GM12878 (cell line): ENCODE data around the gene NSL1. TPM values are rescaled to one million over a fixed set of nuclear protein-coding genes. Genes with fewer than 3 reads are reported as not detected.

Experiments used
- ATAC-seq: fragments of 200-7000 bp; cut with Tn5 transposase; 3 replicates; pipeline ENCODE4 v1.9.1; 2020; ENCODE audit warnings: mild to moderate bottlenecking, moderate library complexity
- BruUV-seq: library from RNA; stranded (reverse); fragments of 400-500 nt; replicated peaks from 2 replicates; lab custom pipeline; 2021; lab: Mats Ljungman, UMichigan
- CTCF ChIA-PET: fragments of 300-600 bp; sonication (Branson Sonifier 250); formaldehyde crosslinking; extraction: SDS; loops from one replicate; lab custom pipeline; 2021; ENCODE audit warnings: inconsistent platforms; lab: Yijun Ruan, JAX
- POLR2A ChIA-PET: fragments of 350-600 bp; formaldehyde crosslinking; extraction: SDS; loops from one replicate; lab custom pipeline; 2021; ENCODE audit warnings: inconsistent platforms; lab: Charles Lee
- RAD21 ChIA-PET: fragments of 300-600 bp; sonication (Branson Sonifier 250); formaldehyde crosslinking; loops from one replicate; lab custom pipeline; 2023; ENCODE audit warnings: antibody characterized with exemption; ENCODE audit not compliant: unreplicated experiment; lab: Charles Lee
- SMC1A ChIA-PET: fragments of 300-600 bp; sonication (Branson Sonifier 250); formaldehyde crosslinking; loops from one replicate; lab custom pipeline; 2023; ENCODE audit not compliant: unreplicated experiment, uncharacterized antibody; lab: Charles Lee
- DNase-seq: peaks from one replicate; pipeline ENCODE4 v3.0.0-alpha.2; 2011; ENCODE audit warnings: low read depth, low spot score
- FAIRE-seq: peaks from 3 replicates; lab custom pipeline; 2011; peaks lifted over from hg19 to GRCh38; lab: Jason Lieb, UNC
- H2AFZ ChIP-seq: 2 replicates; pipeline ENCODE4 v1.6.0; 2011; ENCODE audit warnings: low read depth, low read length, control low read depth; ENCODE audit not compliant: control insufficient read depth
- H3K27ac ChIP-seq: 2 replicates; pipeline ENCODE4 v1.5.1; 2011; ENCODE audit warnings: control low read depth; ENCODE audit not compliant: control insufficient read depth, insufficient read depth
- H3K27me3 ChIP-seq, 2 experiments: replicated peaks in 1 of 2; 2 replicates each; pipeline versions ENCODE4 v1.6.0 to v1.6.1; 2011; ENCODE audit warnings: low read length in 1 of 2; ENCODE audit not compliant: control insufficient read depth in 2 of 2, insufficient read depth in 2 of 2
- H3K36me3 ChIP-seq, 2 experiments: 2 replicates each; pipeline ENCODE4 v1.5.1; 2011; ENCODE audit warnings: low read length in 1 of 2; ENCODE audit not compliant: control insufficient read depth in 2 of 2, insufficient read depth in 2 of 2
- H3K4me1 ChIP-seq: 2 replicates; pipeline ENCODE4 v1.6.1; 2011; ENCODE audit warnings: mild to moderate bottlenecking, low read length, moderate library complexity, mixed read lengths; ENCODE audit not compliant: control insufficient read depth, insufficient read depth
- H3K4me2 ChIP-seq: 2 replicates; pipeline ENCODE4 v1.6.0; 2011; ENCODE audit warnings: control low read depth; ENCODE audit not compliant: control insufficient read depth, insufficient read depth
- H3K4me3 ChIP-seq: fragments of 200-600 bp; sonication (generic); 2 replicates; pipeline ENCODE4 v1.5.1; 2016
- H3K79me2 ChIP-seq: 2 replicates; pipeline ENCODE4 v1.6.0; 2011; ENCODE audit warnings: low read length; ENCODE audit not compliant: control insufficient read depth, insufficient read depth
- H3K9ac ChIP-seq: 2 replicates; pipeline ENCODE4 v1.8.0; 2011; ENCODE audit warnings: low read length, control low read depth, mixed read lengths; ENCODE audit not compliant: control insufficient read depth, insufficient read depth
- H3K9me3 ChIP-seq: replicated peaks from 3 replicates; pipeline ENCODE4 v1.5.1; 2011; ENCODE audit warnings: mild to moderate bottlenecking, low read length; ENCODE audit not compliant: control insufficient read depth, insufficient read depth
- H4K20me1 ChIP-seq: 2 replicates; pipeline ENCODE4 v1.6.0; 2011; ENCODE audit not compliant: control insufficient read depth, insufficient read depth
- ASH2L ChIP-seq: fragments of 300-600, 200-600 bp; sonication (generic); IDR thresholded peaks from 2 replicates; pipeline ENCODE4 v1.6.1; 2017; ENCODE audit warnings: low read depth, mild to moderate bottlenecking, borderline replicate concordance
- CREM ChIP-seq: IDR thresholded peaks from 2 replicates; pipeline ENCODE4 v1.6.1; 2014; ENCODE audit warnings: antibody characterized with exemption, low read depth
- IKZF2 ChIP-seq, 2 experiments: fragments of 450-650 bp; IDR thresholded peaks; 2 replicates each; pipeline ENCODE4 v1.6.1; 2017; ENCODE audit warnings: mild to moderate bottlenecking in 2 of 2, moderate library complexity in 2 of 2
- IRF4 ChIP-seq: IDR thresholded peaks from 2 replicates; pipeline ENCODE4 v1.6.1; 2011; ENCODE audit warnings: low read depth, low read length
- JUND ChIP-seq: IDR thresholded peaks from 2 replicates; pipeline ENCODE4 v1.6.1; 2012; ENCODE audit warnings: low read depth, mild to moderate bottlenecking, low read length, improper control_type of control experiment, moderate library complexity
- KLF5 ChIP-seq: fragments of 450-650 bp; IDR thresholded peaks from 2 replicates; pipeline ENCODE4 v1.6.1; 2014; ENCODE audit warnings: mild to moderate bottlenecking; ENCODE audit not compliant: partially characterized antibody
- NR2C2 ChIP-seq: IDR thresholded peaks from 2 replicates; pipeline ENCODE4 v1.6.1; 2011; ENCODE audit warnings: borderline replicate concordance, low read depth; ENCODE audit not compliant: control insufficient read depth, insufficient read length
- PAX5 ChIP-seq: IDR thresholded peaks from 2 replicates; pipeline ENCODE4 v1.6.1; 2011; ENCODE audit warnings: low read depth, low read length, borderline replicate concordance
- RB1 ChIP-seq: fragments of 450-650 bp; formaldehyde crosslinking; IDR thresholded peaks from 2 replicates; pipeline ENCODE4 v1.6.1; 2017; ENCODE audit warnings: mild to moderate bottlenecking, borderline replicate concordance
- SIN3A ChIP-seq: IDR thresholded peaks from 2 replicates; pipeline ENCODE4 v1.6.1; 2012; ENCODE audit warnings: low read depth, low read length, improper control_type of control experiment
- SMAD5 ChIP-seq: IDR thresholded peaks from 2 replicates; pipeline ENCODE4 v1.6.1; 2016; ENCODE audit warnings: antibody characterized with exemption, low read depth
- SMC3 ChIP-seq: IDR thresholded peaks from 2 replicates; pipeline ENCODE4 v1.6.1; 2011; ENCODE audit warnings: low read length, improper control_type of control experiment, borderline replicate concordance
- STAT3 ChIP-seq: IDR thresholded peaks from 2 replicates; pipeline ENCODE4 v1.6.1; 2011; ENCODE audit warnings: low read depth, low read length, improper control_type of control experiment
- TCF3 ChIP-seq: IDR thresholded peaks from 2 replicates; pipeline ENCODE4 v1.6.1; 2012; ENCODE audit warnings: low read depth, mild to moderate bottlenecking, low read length, borderline replicate concordance; ENCODE audit not compliant: insufficient read depth
- ZNF24 ChIP-seq: fragments of 450-650 bp; IDR thresholded peaks from 2 replicates; pipeline ENCODE4 v1.6.1; 2017; ENCODE audit warnings: antibody characterized with exemption, mild to moderate bottlenecking
- WGBS: methylation state at CpG from one replicate; pipeline ENCODE4 v1.1.6; 2016; ENCODE audit warnings: low lambda C conversion rate; ENCODE audit not compliant: insufficient replicate concordance, insufficient coverage; ENCODE audit errors: missing lambda C conversion rate; 5-methylcytosine and 5-hydroxymethylcytosine counted together
- in situ Hi-C: fragments of 300-500 bp; cut with MboI; formaldehyde crosslinking; loops from 9 replicates; pipeline ENCODE4 v1.14.3; 2018; ENCODE audit warnings: mixed read lengths
- intact Hi-C: fragments of 100-400 bp; cut with micrococcal nuclease; formaldehyde crosslinking; loops from one replicate; pipeline ENCODE4 v1.14.2; 2022; ENCODE audit not compliant: unreplicated experiment
- polyA plus RNA-seq, 11 experiments: library from polyadenylated mRNA; depleted of rRNA in 4 of 11; unstranded in 6 of 11; stranded (reverse) in 5 of 11; fragments of >200 nt; fragmentation: Nextera tagmentation in 4 of 11; fragmentation: Illumina TruSeq in 1 of 11; extraction: Ambion mirVana in 4 of 11; extraction: Trizol in 1 of 11; gene quantifications; 1 replicate in 1 of 11; 2 replicates in 10 of 11; pipeline versions ENCODE4 v1.2.1 to v1.2.3, GENCODE V29; 2011 to 2016; ENCODE audit warnings: inconsistent platforms in 2 of 11, missing spikeins in 2 of 11, low read depth in 1 of 11
- total RNA-seq, 4 experiments: library from RNA; depleted of rRNA in 3 of 4; stranded (reverse); fragments of >200 nt in 3 of 4; fragmentation: Illumina TruSeq in 1 of 4; extraction: Trizol in 1 of 4; gene quantifications; 2 replicates each; pipeline versions ENCODE4 v1.2.1 to v1.2.3, GENCODE V29; 2013 to 2021
- TF ChIP-seq, protein P1 (sequence below): fragments of 450-650 bp; formaldehyde crosslinking; IDR thresholded peaks from 2 replicates; pipeline ENCODE4 v1.4.0; 2022; ENCODE audit warnings: mild to moderate bottlenecking, moderate library complexity
- TF ChIP-seq, protein P2 (sequence below): IDR thresholded peaks from 2 replicates; pipeline ENCODE4 v1.6.1; 2011; ENCODE audit warnings: low read depth, mild to moderate bottlenecking, low read length, moderate library complexity, borderline replicate concordance; ENCODE audit errors: extremely low read depth
- TF ChIP-seq, protein P3 (sequence below): fragments of 450-650 bp; IDR thresholded peaks from 2 replicates; pipeline ENCODE4 v1.6.1; 2018; ENCODE audit warnings: borderline replicate concordance, mild to moderate bottlenecking; ENCODE audit not compliant: partially characterized antibody

The NSL1 gene
- total and polyA plus RNA-seq, 10 of the 15 experiments (the other 5 are each of a cell fraction or from before 2014, with no cell fraction given), result 36.7 to 74.2 (median 46.4) TPM

DNA sequence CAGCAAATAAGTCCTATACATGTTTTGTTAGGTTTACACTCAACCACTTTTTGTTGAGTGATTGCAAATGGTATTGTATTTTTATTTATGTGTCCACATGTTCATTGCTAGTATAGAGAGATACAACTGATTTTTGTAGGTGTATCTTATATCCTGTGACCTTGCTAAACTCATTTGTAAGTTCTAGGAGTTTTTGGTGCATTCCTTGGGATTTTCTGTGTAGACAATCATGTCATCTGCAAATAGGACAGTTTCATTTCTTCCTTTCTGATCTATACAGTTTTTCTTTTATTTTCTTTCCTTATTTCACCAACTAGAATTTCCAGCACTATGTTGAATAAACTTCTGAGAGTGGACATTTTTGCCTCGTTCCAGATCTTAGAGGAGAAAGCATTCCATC is 75.4 kb downstream of the NSL1 start (continued):
- TF ChIP-seq, protein P1, sequence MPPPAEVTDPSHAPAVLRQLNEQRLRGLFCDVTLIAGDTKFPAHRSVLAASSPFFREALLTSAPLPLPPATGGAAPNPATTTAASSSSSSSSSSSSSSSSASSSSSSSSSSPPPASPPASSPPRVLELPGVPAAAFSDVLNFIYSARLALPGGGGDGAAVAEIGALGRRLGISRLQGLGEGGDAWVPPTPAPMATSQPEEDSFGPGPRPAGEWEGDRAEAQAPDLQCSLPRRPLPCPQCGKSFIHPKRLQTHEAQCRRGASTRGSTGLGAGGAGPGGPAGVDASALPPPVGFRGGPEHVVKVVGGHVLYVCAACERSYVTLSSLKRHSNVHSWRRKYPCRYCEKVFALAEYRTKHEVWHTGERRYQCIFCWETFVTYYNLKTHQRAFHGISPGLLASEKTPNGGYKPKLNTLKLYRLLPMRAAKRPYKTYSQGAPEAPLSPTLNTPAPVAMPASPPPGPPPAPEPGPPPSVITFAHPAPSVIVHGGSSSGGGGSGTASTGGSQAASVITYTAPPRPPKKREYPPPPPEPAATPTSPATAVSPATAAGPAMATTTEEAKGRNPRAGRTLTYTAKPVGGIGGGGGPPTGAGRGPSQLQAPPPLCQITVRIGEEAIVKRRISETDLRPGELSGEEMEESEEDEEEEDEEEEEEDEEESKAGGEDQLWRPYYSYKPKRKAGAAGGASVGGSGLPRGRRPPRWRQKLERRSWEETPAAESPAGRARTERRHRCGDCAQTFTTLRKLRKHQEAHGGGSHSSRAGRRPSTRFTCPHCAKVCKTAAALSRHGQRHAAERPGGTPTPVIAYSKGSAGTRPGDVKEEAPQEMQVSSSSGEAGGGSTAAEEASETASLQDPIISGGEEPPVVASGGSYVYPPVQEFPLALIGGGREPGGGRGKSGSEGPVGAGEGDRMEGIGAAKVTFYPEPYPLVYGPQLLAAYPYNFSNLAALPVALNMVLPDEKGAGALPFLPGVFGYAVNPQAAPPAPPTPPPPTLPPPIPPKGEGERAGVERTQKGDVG (CRISPR knock-in tag), result no peak
- TF ChIP-seq ASH2L (no peak), JUND (no peak)

- BruUV-seq, result no TSS peak
- WGBS, result 54% methylated on average over 5 of the region's 5 CpGs
- no peak overlapping the region for H3K9ac ChIP-seq
- ChIA-PET POLR2A (no interaction called here), RAD21 (no interaction called here), CTCF (no interaction called here), SMC1A (interaction anchor here (0.5 kb wide), 1 partner anchor 17 kb away, joined by 3 read pairs; no protein-coding TSS in a partner anchor)
- H3K79me2 ChIP-seq, result no peaks in the 10 kb centered on the region
- H3K27me3 ChIP-seq, result no peaks in the 10 kb centered on the region
- H3K4me1 ChIP-seq, result no peaks in the 10 kb centered on the region
- H3K36me3 ChIP-seq, result no peaks in the 10 kb centered on the region
- intact Hi-C loops (no loop called here), in situ Hi-C loops (no loop called here)
- H3K9me3 ChIP-seq, result no peaks in the 10 kb centered on the region
- DNase-seq (no peak), ATAC-seq (no peak), FAIRE-seq (no peak)
- no peak overlapping the region for H3K4me2 ChIP-seq
- H2AFZ ChIP-seq, result no peak overlapping the region
- H4K20me1 ChIP-seq, result no peaks in the 10 kb centered on the region
- no peak overlapping the region for H3K4me3 ChIP-seq
- no peak overlapping the region for H3K27ac ChIP-seq
- TF ChIP-seq SMC3, result no peak
- no peak for TF ChIP-seq STAT3
- TF ChIP-seq RB1, result no peak
- TF ChIP-seq SMAD5, result no peak
- no peak for TF ChIP-seq CREM
- TF ChIP-seq, protein P2, sequence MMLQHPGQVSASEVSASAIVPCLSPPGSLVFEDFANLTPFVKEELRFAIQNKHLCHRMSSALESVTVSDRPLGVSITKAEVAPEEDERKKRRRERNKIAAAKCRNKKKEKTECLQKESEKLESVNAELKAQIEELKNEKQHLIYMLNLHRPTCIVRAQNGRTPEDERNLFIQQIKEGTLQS, result no peak
- TF ChIP-seq IKZF2 (IDR thresholded peaks at IDR 0.05), result no peak
- TF ChIP-seq IRF4, result no peak
- TF ChIP-seq, protein P3, sequence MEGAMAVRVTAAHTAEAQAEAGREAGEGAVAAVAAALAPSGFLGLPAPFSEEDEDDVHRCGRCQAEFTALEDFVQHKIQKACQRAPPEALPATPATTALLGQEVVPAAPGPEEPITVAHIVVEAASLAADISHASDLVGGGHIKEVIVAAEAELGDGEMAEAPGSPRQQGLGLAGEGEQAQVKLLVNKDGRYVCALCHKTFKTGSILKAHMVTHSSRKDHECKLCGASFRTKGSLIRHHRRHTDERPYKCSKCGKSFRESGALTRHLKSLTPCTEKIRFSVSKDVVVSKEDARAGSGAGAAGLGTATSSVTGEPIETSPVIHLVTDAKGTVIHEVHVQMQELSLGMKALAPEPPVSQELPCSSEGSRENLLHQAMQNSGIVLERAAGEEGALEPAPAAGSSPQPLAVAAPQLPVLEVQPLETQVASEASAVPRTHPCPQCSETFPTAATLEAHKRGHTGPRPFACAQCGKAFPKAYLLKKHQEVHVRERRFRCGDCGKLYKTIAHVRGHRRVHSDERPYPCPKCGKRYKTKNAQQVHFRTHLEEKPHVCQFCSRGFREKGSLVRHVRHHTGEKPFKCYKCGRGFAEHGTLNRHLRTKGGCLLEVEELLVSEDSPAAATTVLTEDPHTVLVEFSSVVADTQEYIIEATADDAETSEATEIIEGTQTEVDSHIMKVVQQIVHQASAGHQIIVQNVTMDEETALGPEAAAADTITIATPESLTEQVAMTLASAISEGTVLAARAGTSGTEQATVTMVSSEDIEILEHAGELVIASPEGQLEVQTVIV, result no peak
- no peak for TF ChIP-seq TCF3
- TF ChIP-seq ZNF24, result no peak
- no peak for TF ChIP-seq NR2C2
- TF ChIP-seq PAX5, result no peak
- TF ChIP-seq SIN3A, result no peak
- no peak for TF ChIP-seq KLF5
Observed at GRCh38 chr1:212713465-212714136, 78.0 kb downstream of the NSL1 start.
